NCI-H2081 (cell line): ENCODE data around the gene SLC39A8.
"Not testable (repeated sequence)": the region's sequence is repeated elsewhere in the genome, so short reads cannot be mapped to it uniquely, and the experiment has no call there.

Source experiments
- DNase-seq, 2 experiments: peaks; one replicate each; lab custom pipeline; 2025; lab: John Stamatoyannopoulos, UW

The SLC39A8 gene

DNA sequence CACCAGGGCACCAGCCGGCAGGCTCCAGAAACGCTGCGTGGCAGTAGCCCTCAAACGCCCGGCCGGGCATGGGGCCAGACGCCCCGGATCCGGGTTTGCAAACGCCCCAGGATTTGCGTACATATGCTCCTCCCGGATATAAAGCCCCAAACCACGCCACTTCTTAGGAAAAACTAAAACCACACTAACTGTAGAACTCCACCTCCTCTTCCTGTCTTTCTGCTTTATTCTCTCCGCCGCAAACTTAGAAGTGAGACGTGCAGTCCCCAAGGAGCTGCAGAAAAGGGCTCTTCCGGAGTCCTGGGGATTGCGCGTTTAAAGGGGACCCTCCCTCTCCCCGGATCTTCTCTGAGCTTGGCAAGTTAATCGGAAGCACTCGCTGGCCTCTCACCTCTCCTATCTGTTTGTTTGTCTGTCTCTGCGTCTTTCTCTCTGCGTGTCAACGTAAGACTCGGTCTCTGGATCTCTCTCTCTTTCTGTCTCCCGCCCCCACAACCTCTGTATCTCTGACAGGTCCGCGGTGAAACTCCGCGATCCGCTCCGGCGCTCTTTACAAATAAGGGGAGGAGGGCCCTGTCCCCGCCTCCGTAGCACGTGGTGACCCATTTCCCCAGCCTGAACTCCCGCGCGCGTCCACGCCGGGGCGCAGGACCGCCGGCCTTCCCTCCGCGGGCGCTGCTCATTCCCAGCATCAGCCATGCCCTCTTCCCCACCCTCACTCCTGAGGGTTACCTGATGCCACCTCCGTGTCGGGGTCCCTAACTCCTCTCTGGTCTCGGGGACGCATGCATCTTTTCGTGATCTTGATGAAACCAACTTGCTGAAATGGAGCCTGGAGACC, at the start of gene SLC39A8:
SLC39A8 (minus strand) TSS at position 529 of the 841 bp plus-strand sequence. CDS start 820 bp downstream, outside the sequence.
- peak in 1 of 2 experiments; percentile 39 for DNase-seq

DNA sequence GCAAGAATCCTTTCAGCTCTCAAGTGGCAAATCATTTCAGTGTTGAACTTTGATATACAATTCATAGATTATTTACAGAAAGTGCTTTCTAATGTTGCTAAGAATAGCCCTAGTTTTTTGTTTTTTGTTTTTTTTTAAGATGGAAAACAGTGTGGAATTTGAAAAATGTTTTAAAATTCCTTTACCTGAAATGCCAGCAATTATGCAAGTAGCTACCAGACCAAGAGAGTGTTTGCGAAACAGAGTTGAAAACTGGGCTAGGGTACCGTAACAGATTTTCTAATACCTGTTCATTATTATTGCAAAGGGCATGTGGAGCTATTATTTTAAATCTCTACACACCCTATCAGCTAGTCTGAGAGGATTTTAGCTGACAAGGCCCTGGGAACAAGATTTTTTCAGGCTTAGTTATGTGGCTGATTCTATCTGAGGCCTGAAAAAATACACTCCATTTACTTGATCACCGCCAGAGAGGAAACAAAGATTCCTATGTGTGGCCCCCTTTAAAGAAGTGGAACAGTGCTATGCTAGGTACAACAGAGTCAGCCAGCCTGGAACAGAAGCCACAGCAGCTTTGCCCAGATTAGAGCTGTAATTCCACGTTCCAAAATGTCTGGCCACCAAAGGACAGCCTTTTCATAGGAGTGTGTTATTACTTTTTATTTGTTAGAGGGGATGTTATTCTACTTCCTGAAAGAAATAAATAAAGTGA, 46.9 kb upstream of the SLC39A8 start:
- DNase-seq: no peak

GRCh38 chr4:102390438-102390837, 45.2 kb upstream of the SLC39A8 start:
- no peak for DNase-seq

DNA sequence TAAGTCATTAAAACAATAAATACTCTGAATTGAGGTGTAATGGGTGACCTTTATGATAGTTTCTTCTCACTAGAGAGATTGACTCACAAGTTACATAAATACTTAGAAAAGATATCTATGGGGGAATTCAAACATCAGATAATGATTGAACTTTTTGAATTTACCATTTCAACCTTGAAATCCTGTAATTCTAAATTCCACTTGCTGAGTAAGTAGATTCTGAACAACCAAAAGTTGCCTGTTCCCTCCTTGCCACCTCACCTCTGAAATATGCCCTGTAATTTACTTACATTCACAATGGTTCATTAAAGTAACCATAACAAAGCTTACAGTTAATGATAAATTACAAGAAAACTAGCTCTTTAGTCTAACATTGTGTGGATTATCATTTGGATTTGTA, 43.3 kb upstream of the SLC39A8 start:
- no peak for DNase-seq

DNA sequence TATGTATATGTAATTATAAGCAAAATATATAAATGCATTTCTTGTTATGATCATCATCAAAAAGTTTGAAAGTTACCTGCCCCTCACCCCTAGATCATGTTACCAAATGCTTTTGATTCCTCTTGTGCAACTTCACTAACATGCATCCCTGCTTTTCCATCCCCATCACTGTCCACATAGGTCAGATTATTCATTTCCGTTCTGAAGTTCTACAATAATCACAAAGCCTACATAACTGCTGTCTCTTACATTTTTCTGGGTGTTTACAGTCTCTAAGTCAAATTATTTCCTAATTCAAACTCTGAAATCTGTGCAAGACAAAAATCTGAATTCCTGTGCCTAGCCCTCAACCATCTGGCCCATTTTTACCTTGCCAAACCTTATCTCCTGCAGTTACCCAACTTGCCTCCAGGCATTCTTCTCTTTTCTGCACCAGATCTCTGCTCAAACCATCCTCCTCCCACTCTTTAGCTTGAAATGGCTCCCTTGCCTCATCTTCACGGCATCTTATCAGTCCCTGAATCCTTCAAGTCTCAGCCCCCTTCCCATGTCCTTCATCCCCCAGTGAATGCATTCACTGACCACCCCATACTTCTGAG, 42.4 kb upstream of the SLC39A8 start:
- DNase-seq: no peak

DNA sequence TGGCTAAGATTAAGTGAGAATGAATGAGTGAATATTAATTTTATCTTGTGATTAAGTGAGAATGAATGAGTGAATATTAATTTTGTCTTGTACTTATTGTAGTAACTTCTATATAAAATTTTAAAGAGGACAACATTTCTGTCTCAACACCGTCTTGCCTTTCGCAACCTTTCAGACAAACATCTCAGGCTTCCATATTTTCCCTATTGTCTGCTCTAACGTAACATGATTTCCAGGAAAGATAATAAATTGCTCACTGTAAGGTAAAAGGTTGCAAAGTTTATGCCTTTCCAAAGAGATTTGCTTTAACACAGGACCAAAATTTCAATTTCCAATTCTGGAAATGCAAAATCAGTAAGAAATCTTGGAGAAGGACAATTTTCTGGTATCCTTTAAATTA, 41.7 kb upstream of the SLC39A8 start:
- DNase-seq: no peak

DNA sequence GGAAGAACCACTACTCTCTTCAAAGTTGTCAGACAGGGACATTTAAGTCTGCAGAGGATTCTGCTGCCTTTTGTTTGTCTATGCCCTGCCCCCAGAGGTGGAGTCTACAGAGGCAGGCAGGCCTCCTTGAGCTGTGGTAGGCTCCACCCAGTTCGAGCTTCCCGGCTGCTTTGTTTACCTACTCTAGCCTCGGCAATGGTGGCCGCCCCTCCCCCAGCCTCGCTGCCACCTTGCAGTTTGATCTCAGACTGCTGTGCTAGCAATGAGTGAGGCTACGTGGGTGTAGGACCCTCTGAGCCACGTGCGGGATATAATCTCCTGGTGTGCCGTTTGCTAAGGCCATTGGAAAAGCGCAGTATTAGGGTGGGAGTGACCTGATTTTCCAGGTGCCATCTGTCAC, 35.0 kb upstream of the SLC39A8 start:
- not testable (repeated sequence) for DNase-seq

DNA sequence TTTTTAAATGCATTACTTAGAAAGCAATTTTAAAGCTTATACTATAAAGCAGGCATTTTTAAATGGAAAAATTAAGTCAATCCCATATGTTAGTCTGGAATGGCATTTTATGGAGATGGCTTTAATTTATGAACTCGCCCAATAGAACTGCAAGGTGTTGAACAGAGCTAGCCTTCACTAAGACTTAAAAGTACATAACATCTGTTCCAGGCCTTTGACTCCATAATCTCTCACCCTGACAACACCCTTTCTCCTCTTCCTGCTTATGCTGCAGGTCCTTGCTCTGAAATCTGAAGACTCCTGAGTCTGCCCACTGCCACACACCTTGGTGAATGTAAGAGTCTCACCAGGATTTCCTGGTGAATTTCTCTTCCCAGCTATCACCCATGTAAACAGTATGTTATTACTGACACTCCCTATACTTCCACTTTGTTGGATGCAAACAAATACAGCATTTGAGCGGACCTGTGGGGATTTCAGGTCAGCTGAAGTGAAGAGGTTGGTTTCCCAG, 17.7 kb upstream of the SLC39A8 start:
- no peak for DNase-seq

GRCh38 chr4:102358128-102358527, 12.8 kb upstream of the SLC39A8 start:
- DNase-seq: no peak

DNA sequence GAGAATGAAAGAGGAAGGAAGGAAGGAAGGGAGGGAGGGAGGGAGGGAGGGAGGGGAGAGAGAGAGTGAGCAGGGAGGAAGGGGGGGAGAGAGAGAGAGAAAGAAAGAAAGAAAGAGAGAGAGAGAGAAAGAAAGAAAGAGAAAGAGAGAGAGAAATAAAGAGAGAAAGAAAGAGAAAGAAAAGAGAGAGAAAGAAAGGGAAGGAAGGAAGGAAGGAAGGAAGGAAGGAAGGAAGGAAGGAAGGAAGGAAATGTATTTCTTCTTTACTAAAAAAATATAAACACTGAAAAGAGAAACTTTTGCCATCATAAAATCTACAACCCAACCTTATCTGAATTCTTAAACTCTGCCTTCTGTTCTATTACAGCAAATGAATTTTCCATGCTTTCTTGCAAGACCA, 12.4 kb upstream of the SLC39A8 start:
- not testable (repeated sequence) for DNase-seq

GRCh38 chr4:102356562-102357202, 11.4 kb upstream of the SLC39A8 start:
- no peak for DNase-seq

DNA sequence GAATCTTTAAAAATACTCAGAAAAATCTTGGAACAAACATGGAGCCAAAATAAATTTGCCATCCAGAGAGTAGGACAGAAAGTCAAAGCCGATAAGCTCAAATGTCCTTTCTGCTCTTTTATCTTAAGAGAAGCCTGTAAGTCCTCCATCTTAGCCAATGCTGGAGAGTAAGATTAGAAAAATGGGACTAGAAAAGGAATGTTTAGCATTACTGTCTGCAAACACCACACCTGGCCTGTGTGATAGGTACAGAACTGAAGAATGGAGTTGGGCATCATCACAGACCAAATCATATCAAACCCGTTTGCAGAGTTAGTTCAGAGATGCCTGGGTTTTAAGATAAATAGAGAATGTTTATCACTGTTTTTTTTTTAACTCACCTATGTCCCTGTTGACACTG, 10.5 kb upstream of the SLC39A8 start:
- DNase-seq: no peak

DNA sequence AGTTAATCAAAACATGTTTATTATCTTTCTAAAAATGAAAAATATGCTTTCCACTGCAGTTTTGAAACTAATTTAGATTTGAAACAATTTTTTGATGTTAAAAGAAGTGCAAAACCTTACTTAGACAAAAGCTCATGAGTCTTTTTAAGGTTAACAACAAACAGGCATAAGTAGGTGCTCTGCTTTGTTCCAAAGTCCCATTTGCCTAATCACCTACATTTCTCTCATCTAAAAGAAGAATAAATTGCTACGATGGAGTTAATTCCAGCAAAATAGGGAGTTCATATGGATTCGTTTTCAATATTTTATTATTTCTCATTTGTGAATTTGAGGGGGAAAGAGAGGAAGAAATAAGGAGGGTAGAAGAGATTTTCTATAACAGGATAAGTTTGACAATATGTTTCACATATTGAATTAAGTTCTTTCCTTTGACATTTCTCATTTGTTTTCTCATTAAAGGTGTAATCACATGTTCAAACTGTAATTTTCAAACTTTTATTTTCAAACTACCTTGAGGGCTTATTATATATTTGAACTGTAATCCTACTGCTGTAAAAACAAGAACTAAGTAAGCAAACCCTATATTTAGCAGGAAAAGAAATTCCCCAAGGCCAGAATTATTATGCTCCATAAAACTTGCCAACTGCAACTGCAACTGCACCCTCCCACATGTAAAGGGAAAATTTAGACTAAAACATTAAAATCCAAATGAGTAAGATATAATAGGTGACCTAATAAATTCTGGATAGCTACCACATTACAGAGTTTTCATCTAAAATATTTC, 9.6 kb upstream of the SLC39A8 start:
- no peak for DNase-seq

DNA sequence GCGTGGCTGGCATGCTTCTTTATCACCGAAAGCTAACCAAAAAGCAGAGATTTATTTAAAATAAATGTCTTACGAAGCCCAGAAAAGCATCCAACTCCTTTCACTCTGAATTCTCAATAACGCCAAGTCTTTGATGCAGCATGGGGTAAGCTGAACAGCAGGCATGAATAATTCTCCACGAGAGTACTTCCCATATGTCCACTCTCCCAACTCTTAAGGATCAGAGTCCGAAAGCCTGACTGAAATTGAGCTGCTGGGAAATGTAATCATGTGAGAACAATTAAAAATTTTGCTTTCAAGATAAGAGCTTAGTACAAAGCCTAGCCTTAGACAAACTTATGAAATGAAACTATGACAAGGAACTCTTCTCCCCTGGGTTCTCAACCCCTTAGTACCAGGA, 7.5 kb upstream of the SLC39A8 start:
- no peak for DNase-seq

DNA sequence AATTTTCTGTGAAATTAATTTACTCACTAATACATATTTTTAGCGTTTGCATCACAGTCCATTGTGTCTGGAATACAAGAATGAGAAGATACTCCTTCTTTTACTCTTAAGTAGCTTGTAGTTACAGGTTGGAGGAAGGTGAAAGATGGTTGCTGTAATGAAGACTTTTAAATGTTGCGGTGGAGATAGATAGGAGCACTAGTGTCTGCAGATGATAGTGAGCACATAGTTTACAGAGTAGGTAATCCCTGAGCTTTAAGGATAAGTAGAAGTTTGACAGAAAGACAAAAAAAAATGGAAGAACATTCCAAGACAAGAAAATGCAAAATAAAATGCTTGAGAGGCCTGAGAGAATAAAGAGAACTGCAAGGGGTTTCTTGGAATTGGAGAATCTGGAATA, 5.4 kb upstream of the SLC39A8 start:
- DNase-seq: no peak

- no peak for DNase-seq
Observed at GRCh38 chr4:102348701-102349100, 3.4 kb upstream of the SLC39A8 start.

- no peak for DNase-seq
Observed at GRCh38 chr4:102345795-102346100, 466 bp upstream of the SLC39A8 start.

DNA sequence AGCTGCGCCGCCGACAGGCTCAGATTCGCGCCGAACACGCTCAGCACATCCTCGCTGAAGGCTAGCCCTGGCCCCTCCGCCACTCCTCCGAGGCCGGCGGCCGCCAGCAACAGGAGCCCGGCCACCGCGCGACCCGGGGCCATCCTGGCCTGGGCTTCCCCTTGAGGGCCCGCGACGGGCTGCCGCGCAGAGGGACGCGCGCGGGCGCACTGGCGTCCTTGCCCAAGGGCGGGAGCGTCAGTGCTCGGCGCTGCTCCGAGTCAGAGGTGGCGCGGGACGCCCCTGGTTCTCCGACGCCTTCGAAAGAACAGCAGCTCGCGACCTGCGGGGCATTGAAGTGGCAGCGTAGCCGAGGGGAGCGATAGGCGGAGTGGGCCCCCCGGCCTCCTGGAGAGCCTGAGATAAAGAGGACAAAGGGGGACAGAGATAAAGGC, 745 bp downstream of the SLC39A8 start:
- peak in 1 of 2 experiments; percentile 47 for DNase-seq

- DNase-seq: peak in 1 of 2 experiments; percentile 28
Observed at GRCh38 chr4:102343964-102344519, 1.2 kb downstream of the SLC39A8 start.

DNA sequence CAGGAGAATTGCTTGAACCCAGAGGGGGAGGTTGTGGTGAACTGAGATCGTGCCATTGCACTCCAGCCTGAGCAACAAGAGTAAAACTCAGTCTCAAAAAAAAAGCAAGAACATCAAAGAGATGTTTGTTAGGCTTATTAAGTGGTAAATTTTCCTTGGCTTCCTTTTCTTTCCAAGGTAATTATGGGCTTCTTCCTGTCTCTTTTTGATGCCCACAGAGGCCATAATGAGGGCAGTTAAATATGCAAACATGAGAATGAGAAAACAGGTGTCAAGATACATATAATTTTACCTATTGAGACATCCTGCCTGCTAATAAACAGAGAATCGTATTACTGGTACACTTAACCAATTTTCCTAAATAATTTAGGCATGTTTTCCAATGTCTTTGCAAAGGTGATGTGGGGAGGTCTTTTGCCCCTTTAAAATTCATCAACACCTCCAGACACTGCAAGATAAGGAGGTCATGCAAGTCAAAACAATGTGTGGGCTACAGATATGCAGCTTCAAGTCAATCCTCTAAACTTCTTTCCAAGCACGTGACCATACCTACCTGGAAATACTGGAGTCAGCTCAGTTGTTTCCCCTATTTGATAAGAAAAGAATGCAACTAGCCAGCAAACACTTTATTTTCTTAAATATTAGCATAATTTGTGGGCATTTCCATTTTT, 2.7 kb downstream of the SLC39A8 start:
- DNase-seq: peak in 1 of 2 experiments; percentile 36

DNA sequence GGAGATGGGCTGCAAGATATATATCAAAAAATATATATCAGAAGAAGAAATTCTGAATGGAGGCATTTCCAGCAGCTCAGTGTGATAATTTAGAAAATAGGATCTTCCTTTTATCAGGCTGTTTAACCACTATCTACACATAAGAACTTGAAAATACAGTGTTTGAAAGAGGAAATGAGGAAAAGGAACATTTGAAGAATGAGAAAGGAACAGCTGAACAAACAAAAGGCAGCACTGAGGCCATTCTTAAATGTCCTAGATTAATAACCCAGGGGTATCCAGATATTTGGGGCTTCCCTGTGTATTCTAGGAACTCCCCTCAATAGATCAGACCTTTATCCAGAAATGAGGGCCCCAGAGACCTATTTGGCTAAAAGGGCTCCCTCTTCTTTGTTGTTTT, 4.1 kb downstream of the SLC39A8 start:
- no peak for DNase-seq
